Measurements from ENCODE around the gene DLX5.

GRCh38 chr7:96977445-96977844, 47.2 kb downstream of the DLX5 start:
- TF ChIP-seq CTCF (IDR thresholded peaks at IDR 0.05): no peak
- TF ChIP-seq ZFX (IDR thresholded peaks at IDR 0.05; ENCODE audit: borderline replicate concordance): no peak

All from 22Rv1 (cell line).